MM.1S (cell line): ENCODE results near the gene JADE1.

Experiments used
- EZH2 ChIP-seq: fragments of 300-600 bp; sonication (generic); optimal IDR thresholded peaks from 2 replicates; pipeline ENCODE3; 2017; ENCODE audit warnings: low read depth, mild to moderate bottlenecking, antibody characterized with exemption, low read length, mixed read lengths
- TF ChIP-seq, protein P1 (sequence below): fragments of 300-600 bp; sonication (generic); IDR thresholded peaks from 2 replicates; pipeline ENCODE4 v1.5.1; 2016; ENCODE audit warnings: antibody characterized with exemption, low read length, mixed read lengths

- TF ChIP-seq, protein P1, sequence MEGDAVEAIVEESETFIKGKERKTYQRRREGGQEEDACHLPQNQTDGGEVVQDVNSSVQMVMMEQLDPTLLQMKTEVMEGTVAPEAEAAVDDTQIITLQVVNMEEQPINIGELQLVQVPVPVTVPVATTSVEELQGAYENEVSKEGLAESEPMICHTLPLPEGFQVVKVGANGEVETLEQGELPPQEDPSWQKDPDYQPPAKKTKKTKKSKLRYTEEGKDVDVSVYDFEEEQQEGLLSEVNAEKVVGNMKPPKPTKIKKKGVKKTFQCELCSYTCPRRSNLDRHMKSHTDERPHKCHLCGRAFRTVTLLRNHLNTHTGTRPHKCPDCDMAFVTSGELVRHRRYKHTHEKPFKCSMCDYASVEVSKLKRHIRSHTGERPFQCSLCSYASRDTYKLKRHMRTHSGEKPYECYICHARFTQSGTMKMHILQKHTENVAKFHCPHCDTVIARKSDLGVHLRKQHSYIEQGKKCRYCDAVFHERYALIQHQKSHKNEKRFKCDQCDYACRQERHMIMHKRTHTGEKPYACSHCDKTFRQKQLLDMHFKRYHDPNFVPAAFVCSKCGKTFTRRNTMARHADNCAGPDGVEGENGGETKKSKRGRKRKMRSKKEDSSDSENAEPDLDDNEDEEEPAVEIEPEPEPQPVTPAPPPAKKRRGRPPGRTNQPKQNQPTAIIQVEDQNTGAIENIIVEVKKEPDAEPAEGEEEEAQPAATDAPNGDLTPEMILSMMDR = no peak
- TF ChIP-seq EZH2 = no peak
Observed at GRCh38 chr4:128907981-128908380, 98.5 kb downstream of the JADE1 start.
